Effector memory CD4-positive, alpha-beta T cell (primary cell): ENCODE measurements around the gene SMYD2.
A peak's percentile ranks its signal among the peaks of the same experiment; 100 is the strongest.

ENCODE experiments used
- DNase-seq, 3 donors: peaks; one replicate each; pipeline ENCODE4 v3.0.0-alpha.2; 2020
- H3K27ac ChIP-seq: 2 replicates; pipeline ENCODE4 v1.7.0; 2013; ENCODE audit warnings: mild to moderate bottlenecking, low read length, moderate library complexity; ENCODE audit not compliant: insufficient read depth, poor library complexity, severe bottlenecking
- H3K27me3 ChIP-seq: replicated peaks from 2 replicates; pipeline ENCODE4 v1.7.0; 2013; ENCODE audit warnings: mild to moderate bottlenecking, low read length; ENCODE audit not compliant: insufficient read depth, control insufficient read depth, poor library complexity, severe bottlenecking
- H3K36me3 ChIP-seq: 2 replicates; pipeline ENCODE4 v1.7.0; 2013; ENCODE audit warnings: mild to moderate bottlenecking, low read length, moderate library complexity; ENCODE audit not compliant: control insufficient read depth, insufficient read depth
- H3K4me1 ChIP-seq: 2 replicates; pipeline ENCODE4 v1.7.0; 2013; ENCODE audit warnings: low read length, mild to moderate bottlenecking; ENCODE audit not compliant: control insufficient read depth, insufficient read depth, poor library complexity, severe bottlenecking
- H3K4me3 ChIP-seq: 2 replicates; pipeline ENCODE4 v1.7.0; 2013; ENCODE audit warnings: low read length, low read depth, mild to moderate bottlenecking; ENCODE audit not compliant: insufficient read depth, poor library complexity, severe bottlenecking
- H3K9me3 ChIP-seq: 2 replicates; pipeline ENCODE4 v1.7.0; 2013; ENCODE audit warnings: mild to moderate bottlenecking, low read length, moderate library complexity; ENCODE audit not compliant: control insufficient read depth

SMYD2 gene

GRCh38 chr1:214249651-214250050, 31.3 kb upstream of the SMYD2 start:
- DNase-seq, result no peak
- no peak overlapping the region for H3K27ac ChIP-seq

GRCh38 chr1:214251354-214251753, 29.6 kb upstream of the SMYD2 start:
- Histone ChIP-seq H3K27ac (no peak overlapping the region), H3K4me1 (no peaks in the 10 kb centered on the region), H3K4me3 (no peak overlapping the region), H3K27me3 (no peaks in the 10 kb centered on the region), H3K36me3 (no peaks in the 10 kb centered on the region), H3K9me3 (no peaks in the 10 kb centered on the region)
- no peak for DNase-seq

More at GRCh38 chr1:214249651-214250050, 31.3 kb upstream of the SMYD2 start:
- Histone ChIP-seq H3K4me3 (no peak overlapping the region), H3K36me3 (no peaks in the 10 kb centered on the region), H3K4me1 (no peaks in the 10 kb centered on the region), H3K9me3 (no peaks in the 10 kb centered on the region), H3K27me3 (no peaks in the 10 kb centered on the region)

- H3K36me3 ChIP-seq, result no peaks in the 10 kb centered on the region
Observed at GRCh38 chr1:214255509-214255908, 25.4 kb upstream of the SMYD2 start.

GRCh38 chr1:214259353-214259977, 21.5 kb upstream of the SMYD2 start:
- H3K4me1 ChIP-seq, result no peaks in the 10 kb centered on the region
- H3K27ac ChIP-seq, result no peak overlapping the region
- no peak overlapping the region for H3K4me3 ChIP-seq
- H3K27me3 ChIP-seq, result no peaks in the 10 kb centered on the region
- no peaks in the 10 kb centered on the region for H3K9me3 ChIP-seq
- DNase-seq, result no peak
- no peaks in the 10 kb centered on the region for H3K36me3 ChIP-seq

More at GRCh38 chr1:214255509-214255908, 25.4 kb upstream of the SMYD2 start:
- no peaks in the 10 kb centered on the region for H3K27me3 ChIP-seq
- no peak for DNase-seq
- no peak overlapping the region for H3K27ac ChIP-seq
- H3K4me3 ChIP-seq, result no peak overlapping the region
- H3K4me1 ChIP-seq, result no peaks in the 10 kb centered on the region
- no peaks in the 10 kb centered on the region for H3K9me3 ChIP-seq

GRCh38 chr1:214260561-214261205, 20.3 kb upstream of the SMYD2 start:
- H3K36me3 ChIP-seq, result no peaks in the 10 kb centered on the region
- no peak overlapping the region for H3K4me3 ChIP-seq
- no peaks in the 10 kb centered on the region for H3K27me3 ChIP-seq
- no peak for DNase-seq
- no peak overlapping the region for H3K27ac ChIP-seq
- H3K4me1 ChIP-seq, result no peaks in the 10 kb centered on the region
- no peaks in the 10 kb centered on the region for H3K9me3 ChIP-seq

GRCh38 chr1:214261206-214262123, 19.5 kb upstream of the SMYD2 start:
- no peaks in the 10 kb centered on the region for H3K27me3 ChIP-seq
- no peak overlapping the region for H3K27ac ChIP-seq
- no peaks in the 10 kb centered on the region for H3K36me3 ChIP-seq
- no peaks in the 10 kb centered on the region for H3K4me1 ChIP-seq
- no peaks in the 10 kb centered on the region for H3K9me3 ChIP-seq
- DNase-seq, result peak; percentile 53 to 67 (median 55)
- no peak overlapping the region for H3K4me3 ChIP-seq

- Histone ChIP-seq H3K27me3 (no peaks in the 10 kb centered on the region), H3K36me3 (no peaks in the 10 kb centered on the region), H3K27ac (no peak overlapping the region), H3K4me1 (no peaks in the 10 kb centered on the region), H3K4me3 (no peak overlapping the region), H3K9me3 (no peaks in the 10 kb centered on the region)
- DNase-seq, result no peak
Observed at GRCh38 chr1:214264196-214264595, 16.8 kb upstream of the SMYD2 start.

GRCh38 chr1:214264976-214265375, 16.0 kb upstream of the SMYD2 start:
- H3K27me3 ChIP-seq, result no peaks in the 10 kb centered on the region
- H3K4me1 ChIP-seq, result no peaks in the 10 kb centered on the region
- no peak overlapping the region for H3K4me3 ChIP-seq
- no peaks in the 10 kb centered on the region for H3K9me3 ChIP-seq
- DNase-seq, result no peak
- no peak overlapping the region for H3K27ac ChIP-seq
- no peaks in the 10 kb centered on the region for H3K36me3 ChIP-seq

- no peak for DNase-seq
- no peak overlapping the region for H3K27ac ChIP-seq
Observed at GRCh38 chr1:214270097-214270650, 10.8 kb upstream of the SMYD2 start.

More at GRCh38 chr1:214270097-214270650, 10.8 kb upstream of the SMYD2 start:
- Histone ChIP-seq H3K4me1 (no peaks in the 10 kb centered on the region), H3K27me3 (no peaks in the 10 kb centered on the region), H3K4me3 (no peak overlapping the region), H3K9me3 (no peaks in the 10 kb centered on the region), H3K36me3 (no peaks in the 10 kb centered on the region)
